ENCODE measurements around the gene CAVIN2. TPM values are rescaled to one million over a fixed set of nuclear protein-coding genes. Genes with fewer than 3 reads are reported as not detected.

CAVIN2 gene
- polyA plus RNA-seq, 1 experiment, result 3.5 TPM

- Histone ChIP-seq H3K4me3 (ENCODE audit: low read depth, low read length) (no peak overlapping the region), H3K36me3 (ENCODE audit: control insufficient read depth, insufficient read depth, low read length) (no peaks in the 10 kb centered on the region), H3K27me3 (ENCODE audit: control insufficient read depth, insufficient read depth, low read length) (peaks cover 4% of the 10 kb centered on the region; the same call in 1 of the 2 replicates)
- ChIA-PET CTCF (interaction anchor here (0.6 kb wide), 1 partner anchor 1385 kb away, joined by 3 read pairs; no protein-coding TSS in a partner anchor), POLR2A (no interaction called here)
- no peak for TF ChIP-seq CTCF (IDR thresholded peaks at IDR 0.05; ENCODE audit: insufficient read depth, low read depth, low read length)
- DNase-seq (ENCODE audit: low read depth), result no peak
Measured at GRCh38 chr2:191797500-191797899, 49.4 kb downstream of the CAVIN2 start.

- ChIA-PET CTCF (interaction anchor here (1.2 to 1.3 kb wide), 2 partner anchors 236 to 367 kb away, joined by 3 to 4 read pairs; no protein-coding TSS in a partner anchor), POLR2A (no interaction called here)
- H3K36me3 ChIP-seq (ENCODE audit: control insufficient read depth, insufficient read depth, low read length), result no peaks in the 10 kb centered on the region
- TF ChIP-seq CTCF (IDR thresholded peaks at IDR 0.05; ENCODE audit: insufficient read depth, low read depth, low read length), result no peak
- no peak for DNase-seq (ENCODE audit: low read depth)
- no peak overlapping the region for H3K4me3 ChIP-seq (ENCODE audit: low read depth, low read length)
- H3K27me3 ChIP-seq (ENCODE audit: control insufficient read depth, insufficient read depth, low read length), result peaks cover 8% of the 10 kb centered on the region
Measured at GRCh38 chr2:191795715-191796114, 51.2 kb downstream of the CAVIN2 start.

- TF ChIP-seq CTCF (IDR thresholded peaks at IDR 0.05; ENCODE audit: insufficient read depth, low read depth, low read length), result no peak
- DNase-seq (ENCODE audit: low read depth), result no peak
- H3K4me3 ChIP-seq (ENCODE audit: low read depth, low read length), result no peak overlapping the region
- CTCF ChIA-PET, result interaction anchor here (1.1 to 1.7 kb wide), 2 partner anchors 20 to 371 kb away, joined by 3 to 5 read pairs; no protein-coding TSS in a partner anchor
- no peaks in the 10 kb centered on the region for H3K36me3 ChIP-seq (ENCODE audit: control insufficient read depth, insufficient read depth, low read length)
- H3K27me3 ChIP-seq (ENCODE audit: control insufficient read depth, insufficient read depth, low read length), result peaks cover 12% of the 10 kb centered on the region
- POLR2A ChIA-PET, result no interaction called here
Measured at GRCh38 chr2:191791953-191792560, 54.8 kb downstream of the CAVIN2 start.

- Histone ChIP-seq H3K4me3 (ENCODE audit: low read depth, low read length) (no peak overlapping the region), H3K36me3 (ENCODE audit: control insufficient read depth, insufficient read depth, low read length) (no peaks in the 10 kb centered on the region), H3K27me3 (ENCODE audit: control insufficient read depth, insufficient read depth, low read length) (peaks cover 12% of the 10 kb centered on the region)
- DNase-seq (ENCODE audit: low read depth), result no peak
- ChIA-PET POLR2A (no interaction called here), CTCF (no interaction called here)
- TF ChIP-seq CTCF (IDR thresholded peaks at IDR 0.05; ENCODE audit: insufficient read depth, low read depth, low read length), result no peak
Measured at GRCh38 chr2:191790737-191791136, 56.2 kb downstream of the CAVIN2 start.

- no peak for DNase-seq (ENCODE audit: low read depth)
- peaks cover 12% of the 10 kb centered on the region for H3K27me3 ChIP-seq (ENCODE audit: control insufficient read depth, insufficient read depth, low read length)
- H3K4me3 ChIP-seq (ENCODE audit: low read depth, low read length), result no peak overlapping the region
- ChIA-PET POLR2A (no interaction called here), CTCF (no interaction called here)
- no peaks in the 10 kb centered on the region for H3K36me3 ChIP-seq (ENCODE audit: control insufficient read depth, insufficient read depth, low read length)
- TF ChIP-seq CTCF (IDR thresholded peaks at IDR 0.05; ENCODE audit: insufficient read depth, low read depth, low read length), result no peak
Measured at GRCh38 chr2:191789796-191790195, 57.1 kb downstream of the CAVIN2 start.

Data from BJ (cell line).